OCI-LY7 (cell line): ENCODE data around the gene TFPT. TPM values are rescaled to one million over a fixed set of nuclear protein-coding genes. Genes with fewer than 3 reads are reported as not detected.

Experiments used
- BruUV-seq: library from RNA; stranded (reverse); fragments of 400-500 nt; replicated peaks from 2 replicates; lab custom pipeline; 2021; lab: Mats Ljungman, UMichigan
- CTCF ChIA-PET: fragments of 300-600 bp; sonication (Branson Sonifier 250); formaldehyde crosslinking; loops from one replicate; lab custom pipeline; 2022; ENCODE audit warnings: antibody characterized with exemption; ENCODE audit not compliant: unreplicated experiment; lab: Charles Lee
- POLR2A ChIA-PET: fragments of 300-600 bp; sonication (Branson Sonifier 250); formaldehyde crosslinking; loops from one replicate; lab custom pipeline; 2022; ENCODE audit warnings: antibody characterized with exemption; lab: Charles Lee
- DNase-seq: peaks from one replicate; pipeline ENCODE4 v3.0.0-alpha.2; 2015; ENCODE audit warnings: low spot score
- H2AFZ ChIP-seq: fragments of 200-600 bp; sonication (generic), shearing (Covaris generic); 2 replicates; pipeline ENCODE4 v1.6.1; 2014; ENCODE audit warnings: mild to moderate bottlenecking, antibody characterized with exemption, low read length, moderate library complexity
- H3K27ac ChIP-seq: fragments of 200-600 bp; sonication (generic); 2 replicates; pipeline ENCODE4 v1.5.1; 2014; ENCODE audit warnings: mixed run types, low read depth, mild to moderate bottlenecking, moderate library complexity, low read length, inconsistent platforms; ENCODE audit not compliant: poor library complexity, severe bottlenecking
- H3K36me3 ChIP-seq: fragments of 200-600 bp; sonication (generic); 2 replicates; pipeline ENCODE4 v1.6.1; 2014; ENCODE audit warnings: mild to moderate bottlenecking, antibody characterized with exemption, low read length, moderate library complexity, mixed read lengths; ENCODE audit not compliant: insufficient read depth
- H3K4me1 ChIP-seq: fragments of 200-600 bp; sonication (generic); 2 replicates; pipeline ENCODE4 v1.5.1; 2014; ENCODE audit warnings: mild to moderate bottlenecking, low read length; ENCODE audit not compliant: insufficient read depth, poor library complexity, severe bottlenecking
- H3K4me2 ChIP-seq: fragments of 200-600 bp; sonication (generic); 2 replicates; pipeline ENCODE4 v1.6.1; 2014; ENCODE audit warnings: mild to moderate bottlenecking, low read length
- H3K4me3 ChIP-seq: fragments of 200-600 bp; sonication (generic); 2 replicates; pipeline ENCODE4 v1.5.1; 2014; ENCODE audit warnings: mild to moderate bottlenecking, low read depth, low read length; ENCODE audit not compliant: poor library complexity, severe bottlenecking
- H3K79me2 ChIP-seq: fragments of 200-600 bp; sonication (generic); 2 replicates; pipeline ENCODE4 v1.6.1; 2016; ENCODE audit warnings: low read depth, mild to moderate bottlenecking, low read length, moderate library complexity, mixed read lengths; ENCODE audit not compliant: insufficient read depth
- H3K9me2 ChIP-seq: fragments of 200-600 bp; sonication (generic); 2 replicates; pipeline ENCODE4 v1.6.1; 2016; ENCODE audit warnings: mild to moderate bottlenecking, low read length, mixed read lengths; ENCODE audit not compliant: insufficient read depth
- H3K9me3 ChIP-seq: fragments of 200-600 bp; sonication (generic); 2 replicates; pipeline ENCODE4 v1.6.1; 2014; ENCODE audit warnings: mild to moderate bottlenecking, mixed run types, low read length, mixed read lengths
- H4K20me1 ChIP-seq: fragments of 200-600 bp; sonication (generic); 2 replicates; pipeline ENCODE4 v1.6.1; 2014; ENCODE audit warnings: mild to moderate bottlenecking, antibody characterized with exemption, low read length, moderate library complexity, mixed read lengths; ENCODE audit not compliant: insufficient read depth
- EZH2phosphoT487 ChIP-seq: fragments of 200-600 bp; sonication (generic); IDR thresholded peaks from 2 replicates; pipeline ENCODE4 v1.6.1; 2018; ENCODE audit warnings: low read depth, borderline replicate concordance, mild to moderate bottlenecking, mixed run types, antibody characterized with exemption, low read length, moderate library complexity, mixed read lengths
- intact Hi-C: fragments of 100-400 bp; cut with micrococcal nuclease; formaldehyde crosslinking; loops from one replicate; pipeline ENCODE4 v1.10.0; 2022; ENCODE audit not compliant: unreplicated experiment
- total RNA-seq, 2 experiments: library from RNA; depleted of rRNA in 1 of 2; stranded (reverse); fragments of >200 nt in 1 of 2; shearing (Covaris generic) in 1 of 2; gene quantifications; 2 replicates each; pipeline ENCODE4 v1.2.3, GENCODE V29; 2014 to 2022
- TF ChIP-seq, protein P1 (sequence below): fragments of 200-600 bp; sonication (generic); conservative IDR thresholded peaks from 2 replicates; pipeline ENCODE4 v1.5.1; 2014; ENCODE audit warnings: mild to moderate bottlenecking, antibody characterized with exemption, low read length, moderate library complexity, mixed read lengths

Gene TFPT
- total RNA-seq, 2 experiments from 2014 or later, result 17.2 to 20.2 TPM

DNA sequence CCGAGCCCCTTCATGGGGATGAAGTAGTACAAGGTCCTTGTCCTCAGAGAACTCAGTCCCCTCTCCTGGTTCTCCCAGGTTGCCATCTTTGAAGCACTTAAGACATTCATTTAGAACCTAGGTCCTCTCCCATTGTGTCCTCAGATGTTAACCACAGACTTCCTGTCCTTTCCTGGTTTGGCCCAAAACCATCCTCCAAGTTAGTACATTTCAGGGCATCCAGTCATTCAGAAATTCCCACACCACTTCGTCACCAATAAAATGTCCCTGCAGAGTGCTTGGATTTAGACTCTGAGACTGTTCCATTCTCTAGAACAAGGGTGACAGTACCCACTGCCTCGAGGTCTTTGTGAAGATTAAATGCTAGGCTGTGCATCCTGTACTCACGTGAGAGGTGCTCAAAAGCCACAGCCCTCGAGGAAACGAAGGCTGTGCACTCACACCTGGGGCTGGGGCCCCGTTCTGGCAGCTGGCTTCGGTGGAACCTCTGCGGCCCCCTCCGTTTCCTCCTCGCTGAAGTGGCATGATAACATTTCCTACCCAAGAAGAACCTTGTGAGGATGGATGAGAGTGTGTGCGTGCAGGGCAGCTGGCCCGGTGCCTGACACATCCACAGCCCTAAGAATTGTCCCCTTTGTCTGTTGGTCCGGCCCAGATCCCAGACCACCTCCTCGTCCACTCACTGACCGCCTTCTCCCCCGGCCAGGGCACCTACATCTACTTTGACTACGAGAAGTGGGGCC, 39.3 kb upstream of the TFPT start:
- no peak overlapping the region for H3K4me3 ChIP-seq
- H4K20me1 ChIP-seq, result no peaks in the 10 kb centered on the region
- intact Hi-C loops, result no loop called here
- H3K4me1 ChIP-seq, result peaks cover 17% of the 10 kb centered on the region
- BruUV-seq, result TSS peak; percentile 45
- H3K9me3 ChIP-seq, result no peaks in the 10 kb centered on the region
- peaks cover 6% of the 10 kb centered on the region; the same call in 1 of the 2 replicates for H3K79me2 ChIP-seq
- TF ChIP-seq EZH2phosphoT487, result no peak
- TF ChIP-seq, protein P1, sequence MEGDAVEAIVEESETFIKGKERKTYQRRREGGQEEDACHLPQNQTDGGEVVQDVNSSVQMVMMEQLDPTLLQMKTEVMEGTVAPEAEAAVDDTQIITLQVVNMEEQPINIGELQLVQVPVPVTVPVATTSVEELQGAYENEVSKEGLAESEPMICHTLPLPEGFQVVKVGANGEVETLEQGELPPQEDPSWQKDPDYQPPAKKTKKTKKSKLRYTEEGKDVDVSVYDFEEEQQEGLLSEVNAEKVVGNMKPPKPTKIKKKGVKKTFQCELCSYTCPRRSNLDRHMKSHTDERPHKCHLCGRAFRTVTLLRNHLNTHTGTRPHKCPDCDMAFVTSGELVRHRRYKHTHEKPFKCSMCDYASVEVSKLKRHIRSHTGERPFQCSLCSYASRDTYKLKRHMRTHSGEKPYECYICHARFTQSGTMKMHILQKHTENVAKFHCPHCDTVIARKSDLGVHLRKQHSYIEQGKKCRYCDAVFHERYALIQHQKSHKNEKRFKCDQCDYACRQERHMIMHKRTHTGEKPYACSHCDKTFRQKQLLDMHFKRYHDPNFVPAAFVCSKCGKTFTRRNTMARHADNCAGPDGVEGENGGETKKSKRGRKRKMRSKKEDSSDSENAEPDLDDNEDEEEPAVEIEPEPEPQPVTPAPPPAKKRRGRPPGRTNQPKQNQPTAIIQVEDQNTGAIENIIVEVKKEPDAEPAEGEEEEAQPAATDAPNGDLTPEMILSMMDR, result no peak
- no peak overlapping the region for H3K4me2 ChIP-seq
- no peak overlapping the region for H2AFZ ChIP-seq
- H3K9me2 ChIP-seq, result no peaks in the 10 kb centered on the region
- H3K36me3 ChIP-seq, result peaks cover 80% of the 10 kb centered on the region
- no peak overlapping the region for H3K27ac ChIP-seq
- POLR2A ChIA-PET, result no interaction called here
- no peak for DNase-seq
- CTCF ChIA-PET, result no interaction called here

- H3K4me2 ChIP-seq, result no peak overlapping the region
- no peak overlapping the region for H3K4me3 ChIP-seq
- POLR2A ChIA-PET, result no interaction called here
- CTCF ChIA-PET, result no interaction called here
- no peak for DNase-seq
- no peak overlapping the region for H2AFZ ChIP-seq
- peaks cover 6% of the 10 kb centered on the region; the same call in 1 of the 2 replicates for H3K79me2 ChIP-seq
- intact Hi-C loops, result no loop called here
- H3K9me2 ChIP-seq, result no peaks in the 10 kb centered on the region
- TF ChIP-seq, protein P1, result no peak
- no peak for TF ChIP-seq EZH2phosphoT487
- peaks cover 89% of the 10 kb centered on the region for H3K36me3 ChIP-seq
- no peak overlapping the region for H3K27ac ChIP-seq
- H4K20me1 ChIP-seq, result no peaks in the 10 kb centered on the region
- no peaks in the 10 kb centered on the region for H3K9me3 ChIP-seq
- BruUV-seq, result no TSS peak
- peaks cover 15% of the 10 kb centered on the region for H3K4me1 ChIP-seq
These were observed 38.4 kb upstream of the TFPT start for GRCh38 chr19:54153731-54154326.
